ENCODE results near the gene ST8SIA6. TPM values are rescaled to one million over a fixed set of nuclear protein-coding genes. Genes with fewer than 3 reads are reported as not detected.

ST8SIA6 gene
- total RNA-seq, 1 experiment from 2014 or later: 1.3 TPM

- H3K36me3 ChIP-seq (ENCODE audit: control insufficient read depth in 1 of 2, insufficient read depth in 2 of 2, low read length in 2 of 2): no peaks in the 10 kb centered on the region
These were observed 30.7 kb downstream of the ST8SIA6 start for GRCh38 chr10:17423632-17424186.

More at GRCh38 chr10:17423632-17424186, 30.7 kb downstream of the ST8SIA6 start:
- Histone ChIP-seq H4K20me1 (ENCODE audit: insufficient read depth) (no peaks in the 10 kb centered on the region), H3K27ac (ENCODE audit: low read depth, low read length) (no peak overlapping the region), H3K4me2 (ENCODE audit: low read length) (no peak overlapping the region), H3K9me2 (ENCODE audit: insufficient read depth) (no peaks in the 10 kb centered on the region), H3K9me3 (ENCODE audit: control insufficient read depth in 1 of 2, insufficient read depth in 1 of 2, low read depth in 1 of 2, low read length in 2 of 2) (no peaks in the 10 kb centered on the region), H3K79me2 (ENCODE audit: insufficient read depth, low read length) (no peaks in the 10 kb centered on the region), H2AFZ (ENCODE audit: low read depth, low read length, poor library complexity, severe bottlenecking) (no peak overlapping the region), H3K4me3 (replicated peaks in 1 of 2; ENCODE audit: low read depth in 1 of 2, low read length in 2 of 2) (no peak overlapping the region), H3K4me1 (ENCODE audit: control insufficient read depth in 1 of 2, insufficient read depth in 2 of 2, low read length in 2 of 2) (peaks cover 0 to 8% of the 10 kb centered on the region in 2 experiments; a peak in 1 of 4 replicates), H3K27me3 (ENCODE audit: insufficient read depth, low read length) (no peaks in the 10 kb centered on the region), H3K9ac (ENCODE audit: low read length) (no peak overlapping the region)
- POLR2A ChIA-PET: interaction anchor here (1.2 kb wide), 1 partner anchor 532 kb away, joined by 3 read pairs; no protein-coding TSS in a partner anchor
- intact Hi-C loops (cut with micrococcal nuclease): no loop called here
- CTCF ChIA-PET: no interaction called here
- no peak for ATAC-seq
- no peak for DNase-seq (ENCODE audit: low read depth, low spot score)
- TF ChIP-seq SIN3A (IDR thresholded peaks at IDR 0.05; ENCODE audit: low read depth) (no peak), ELF1 (IDR thresholded peaks at IDR 0.05; ENCODE audit: borderline replicate concordance, low read depth) (no peak), FOSL1 (IDR thresholded peaks at IDR 0.05; ENCODE audit: low read depth) (no peak), ZFX (IDR thresholded peaks at IDR 0.05) (no peak), ZNF274 (IDR thresholded peaks at IDR 0.05; ENCODE audit: low read depth, low read length) (no peak), JUND (IDR thresholded peaks at IDR 0.05) (no peak), TCF7L2 (IDR thresholded peaks at IDR 0.05; ENCODE audit: borderline replicate concordance, extremely low read depth, insufficient read depth, insufficient read length) (no peak), CBX3 (IDR thresholded peaks at IDR 0.05; ENCODE audit: low read depth) (no peak), CEBPB (IDR thresholded peaks at IDR 0.05; ENCODE audit: low read depth) (no peak), CTCF (IDR thresholded peaks at IDR 0.05 in 2 of 3, conservative IDR thresholded peaks at IDR 0.05 in 1 of 3; ENCODE audit: borderline replicate concordance in 1 of 3, insufficient read depth in 1 of 3, low read depth in 2 of 3, low read length in 2 of 3) (no peak), EZH2phosphoT487 (IDR thresholded peaks at IDR 0.05; ENCODE audit: borderline replicate concordance) (no peak), MAX (IDR thresholded peaks at IDR 0.05) (no peak), SRF (IDR thresholded peaks at IDR 0.05; ENCODE audit: low read depth) (no peak), EGR1 (IDR thresholded peaks at IDR 0.05; ENCODE audit: low read depth) (no peak), POLR2AphosphoS5 (IDR thresholded peaks at IDR 0.05; ENCODE audit: low read depth, low read length) (no peak), EZH2 (IDR thresholded peaks at IDR 0.05) (no peak), YY1 (IDR thresholded peaks at IDR 0.05; ENCODE audit: extremely low read depth, insufficient replicate concordance, low read depth, low read length) (no peak)
- TF ChIP-seq, protein P1, sequence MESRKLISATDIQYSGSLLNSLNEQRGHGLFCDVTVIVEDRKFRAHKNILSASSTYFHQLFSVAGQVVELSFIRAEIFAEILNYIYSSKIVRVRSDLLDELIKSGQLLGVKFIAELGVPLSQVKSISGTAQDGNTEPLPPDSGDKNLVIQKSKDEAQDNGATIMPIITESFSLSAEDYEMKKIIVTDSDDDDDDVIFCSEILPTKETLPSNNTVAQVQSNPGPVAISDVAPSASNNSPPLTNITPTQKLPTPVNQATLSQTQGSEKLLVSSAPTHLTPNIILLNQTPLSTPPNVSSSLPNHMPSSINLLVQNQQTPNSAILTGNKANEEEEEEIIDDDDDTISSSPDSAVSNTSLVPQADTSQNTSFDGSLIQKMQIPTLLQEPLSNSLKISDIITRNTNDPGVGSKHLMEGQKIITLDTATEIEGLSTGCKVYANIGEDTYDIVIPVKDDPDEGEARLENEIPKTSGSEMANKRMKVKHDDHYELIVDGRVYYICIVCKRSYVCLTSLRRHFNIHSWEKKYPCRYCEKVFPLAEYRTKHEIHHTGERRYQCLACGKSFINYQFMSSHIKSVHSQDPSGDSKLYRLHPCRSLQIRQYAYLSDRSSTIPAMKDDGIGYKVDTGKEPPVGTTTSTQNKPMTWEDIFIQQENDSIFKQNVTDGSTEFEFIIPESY (IDR thresholded peaks at IDR 0.05; ENCODE audit: extremely low read depth, insufficient replicate concordance, low read length): no peak
- TF ChIP-seq, protein P2, sequence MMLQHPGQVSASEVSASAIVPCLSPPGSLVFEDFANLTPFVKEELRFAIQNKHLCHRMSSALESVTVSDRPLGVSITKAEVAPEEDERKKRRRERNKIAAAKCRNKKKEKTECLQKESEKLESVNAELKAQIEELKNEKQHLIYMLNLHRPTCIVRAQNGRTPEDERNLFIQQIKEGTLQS (IDR thresholded peaks at IDR 0.05): no peak
- TF ChIP-seq, protein P3, sequence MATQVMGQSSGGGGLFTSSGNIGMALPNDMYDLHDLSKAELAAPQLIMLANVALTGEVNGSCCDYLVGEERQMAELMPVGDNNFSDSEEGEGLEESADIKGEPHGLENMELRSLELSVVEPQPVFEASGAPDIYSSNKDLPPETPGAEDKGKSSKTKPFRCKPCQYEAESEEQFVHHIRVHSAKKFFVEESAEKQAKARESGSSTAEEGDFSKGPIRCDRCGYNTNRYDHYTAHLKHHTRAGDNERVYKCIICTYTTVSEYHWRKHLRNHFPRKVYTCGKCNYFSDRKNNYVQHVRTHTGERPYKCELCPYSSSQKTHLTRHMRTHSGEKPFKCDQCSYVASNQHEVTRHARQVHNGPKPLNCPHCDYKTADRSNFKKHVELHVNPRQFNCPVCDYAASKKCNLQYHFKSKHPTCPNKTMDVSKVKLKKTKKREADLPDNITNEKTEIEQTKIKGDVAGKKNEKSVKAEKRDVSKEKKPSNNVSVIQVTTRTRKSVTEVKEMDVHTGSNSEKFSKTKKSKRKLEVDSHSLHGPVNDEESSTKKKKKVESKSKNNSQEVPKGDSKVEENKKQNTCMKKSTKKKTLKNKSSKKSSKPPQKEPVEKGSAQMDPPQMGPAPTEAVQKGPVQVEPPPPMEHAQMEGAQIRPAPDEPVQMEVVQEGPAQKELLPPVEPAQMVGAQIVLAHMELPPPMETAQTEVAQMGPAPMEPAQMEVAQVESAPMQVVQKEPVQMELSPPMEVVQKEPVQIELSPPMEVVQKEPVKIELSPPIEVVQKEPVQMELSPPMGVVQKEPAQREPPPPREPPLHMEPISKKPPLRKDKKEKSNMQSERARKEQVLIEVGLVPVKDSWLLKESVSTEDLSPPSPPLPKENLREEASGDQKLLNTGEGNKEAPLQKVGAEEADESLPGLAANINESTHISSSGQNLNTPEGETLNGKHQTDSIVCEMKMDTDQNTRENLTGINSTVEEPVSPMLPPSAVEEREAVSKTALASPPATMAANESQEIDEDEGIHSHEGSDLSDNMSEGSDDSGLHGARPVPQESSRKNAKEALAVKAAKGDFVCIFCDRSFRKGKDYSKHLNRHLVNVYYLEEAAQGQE (IDR thresholded peaks at IDR 0.05; ENCODE audit: low read depth): no peak
- RAD21 ChIA-PET (ENCODE audit: low non-redundant PET in 1 of 2, low total read pairs in 2 of 2, uncharacterized antibody in 2 of 2, unreplicated experiment in 2 of 2): no interaction called here
- no TSS peak for BruUV-seq (replicated peaks)

Measured in HCT116 (cell line).